Measurements from ENCODE around the gene CCDC192.

The CCDC192 gene

DNA sequence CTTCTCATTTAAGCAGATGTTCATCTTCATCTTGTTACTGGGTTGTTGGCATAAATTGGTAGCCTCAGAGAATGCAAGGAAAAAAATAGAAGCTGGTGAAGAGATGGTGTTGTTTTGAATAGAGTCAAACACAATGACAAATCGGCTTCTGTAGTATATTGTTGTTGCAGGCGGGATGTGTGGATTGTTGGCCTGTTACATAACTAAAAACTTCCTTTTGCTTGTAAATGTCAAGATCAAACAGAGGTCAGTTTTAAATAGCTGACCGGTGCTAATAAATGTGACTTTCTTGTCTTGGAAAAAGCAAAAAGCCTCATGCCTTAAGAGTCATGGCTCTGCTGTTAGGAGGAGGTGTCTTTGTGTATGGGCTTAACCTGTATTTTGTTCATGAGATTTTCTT, 59.2 kb downstream of the CCDC192 start:
- Histone ChIP-seq H3K36me3 (ENCODE audit: control insufficient read depth in 2 of 2, insufficient read depth in 1 of 2, low read length in 2 of 2) (no peaks in the 10 kb centered on the region), H3K27ac (ENCODE audit: extremely low read depth, low read depth, low read length) (no peak overlapping the region), H3K4me3 (ENCODE audit: low read depth, low read length) (no peak overlapping the region), H3K4me1 (ENCODE audit: control insufficient read depth, insufficient read depth, low read length) (no peaks in the 10 kb centered on the region), H3K9me3 (ENCODE audit: control insufficient read depth, insufficient read depth, low read depth, low read length) (no peaks in the 10 kb centered on the region)
- ChIA-PET CTCF (no interaction called here), POLR2A (no interaction called here)
- TF ChIP-seq ZNF600 (tag by site-specific recombination; IDR thresholded peaks at IDR 0.05), result no peak
- TF ChIP-seq ZNF311 (tag by site-specific recombination; IDR thresholded peaks at IDR 0.05; ENCODE audit: borderline replicate concordance), result no peak
- TF ChIP-seq BCL11B (tag by site-specific recombination; IDR thresholded peaks at IDR 0.05; ENCODE audit: low read depth), result no peak
- TF ChIP-seq, protein P1, sequence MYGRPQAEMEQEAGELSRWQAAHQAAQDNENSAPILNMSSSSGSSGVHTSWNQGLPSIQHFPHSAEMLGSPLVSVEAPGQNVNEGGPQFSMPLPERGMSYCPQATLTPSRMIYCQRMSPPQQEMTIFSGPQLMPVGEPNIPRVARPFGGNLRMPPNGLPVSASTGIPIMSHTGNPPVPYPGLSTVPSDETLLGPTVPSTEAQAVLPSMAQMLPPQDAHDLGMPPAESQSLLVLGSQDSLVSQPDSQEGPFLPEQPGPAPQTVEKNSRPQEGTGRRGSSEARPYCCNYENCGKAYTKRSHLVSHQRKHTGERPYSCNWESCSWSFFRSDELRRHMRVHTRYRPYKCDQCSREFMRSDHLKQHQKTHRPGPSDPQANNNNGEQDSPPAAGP (tag by site-specific recombination; IDR thresholded peaks at IDR 0.05), result no peak
- TF ChIP-seq, protein P2, sequence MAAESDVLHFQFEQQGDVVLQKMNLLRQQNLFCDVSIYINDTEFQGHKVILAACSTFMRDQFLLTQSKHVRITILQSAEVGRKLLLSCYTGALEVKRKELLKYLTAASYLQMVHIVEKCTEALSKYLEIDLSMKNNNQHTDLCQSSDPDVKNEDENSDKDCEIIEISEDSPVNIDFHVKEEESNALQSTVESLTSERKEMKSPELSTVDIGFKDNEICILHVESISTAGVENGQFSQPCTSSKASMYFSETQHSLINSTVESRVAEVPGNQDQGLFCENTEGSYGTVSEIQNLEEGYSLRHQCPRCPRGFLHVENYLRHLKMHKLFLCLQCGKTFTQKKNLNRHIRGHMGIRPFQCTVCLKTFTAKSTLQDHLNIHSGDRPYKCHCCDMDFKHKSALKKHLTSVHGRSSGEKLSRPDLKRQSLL (tag by site-specific recombination; IDR thresholded peaks at IDR 0.05), result no peak

DNA sequence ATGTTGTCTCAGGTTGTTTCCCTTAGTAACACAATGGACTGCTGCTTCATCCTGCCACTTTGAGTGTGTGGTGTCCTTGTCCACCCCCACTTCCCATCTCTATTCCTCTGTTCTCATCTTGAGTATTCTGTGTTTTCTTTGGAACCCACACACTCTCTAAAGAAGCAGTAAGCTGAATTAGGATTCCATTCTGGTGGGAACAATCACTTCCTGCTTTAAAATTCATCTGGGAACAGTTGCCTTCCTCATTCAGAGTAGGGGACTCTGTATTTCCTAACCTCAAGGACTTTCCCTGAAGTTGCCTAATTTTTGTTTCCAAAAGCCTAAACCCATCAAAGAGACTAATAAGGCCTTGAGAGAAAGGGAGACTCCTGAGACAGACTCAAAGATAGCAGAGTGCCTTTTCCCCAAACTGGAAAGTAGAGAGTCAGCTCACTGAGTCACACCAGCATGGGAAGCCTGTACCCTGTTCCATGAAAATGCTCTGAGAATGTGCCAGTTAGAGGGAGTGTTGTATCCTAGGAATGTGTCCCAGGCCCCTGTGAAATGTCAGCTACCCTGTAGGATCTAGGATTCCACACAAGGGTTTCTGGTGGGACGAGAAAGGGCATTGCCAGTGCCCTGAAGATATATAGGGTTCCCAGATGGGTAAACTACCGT, 63.6 kb downstream of the CCDC192 start:
- Histone ChIP-seq H3K27ac (ENCODE audit: extremely low read depth, low read depth, low read length) (no peak overlapping the region), H3K36me3 (ENCODE audit: control insufficient read depth in 2 of 2, insufficient read depth in 1 of 2, low read length in 2 of 2) (no peaks in the 10 kb centered on the region), H3K9me3 (ENCODE audit: control insufficient read depth, insufficient read depth, low read depth, low read length) (no peaks in the 10 kb centered on the region), H3K4me3 (ENCODE audit: low read depth, low read length) (no peak overlapping the region), H3K4me1 (ENCODE audit: control insufficient read depth, insufficient read depth, low read length) (no peaks in the 10 kb centered on the region)
- ChIA-PET CTCF (no interaction called here), POLR2A (no interaction called here)
- no peak for TF ChIP-seq PRDM1 (tag by site-specific recombination; IDR thresholded peaks at IDR 0.05)

DNA sequence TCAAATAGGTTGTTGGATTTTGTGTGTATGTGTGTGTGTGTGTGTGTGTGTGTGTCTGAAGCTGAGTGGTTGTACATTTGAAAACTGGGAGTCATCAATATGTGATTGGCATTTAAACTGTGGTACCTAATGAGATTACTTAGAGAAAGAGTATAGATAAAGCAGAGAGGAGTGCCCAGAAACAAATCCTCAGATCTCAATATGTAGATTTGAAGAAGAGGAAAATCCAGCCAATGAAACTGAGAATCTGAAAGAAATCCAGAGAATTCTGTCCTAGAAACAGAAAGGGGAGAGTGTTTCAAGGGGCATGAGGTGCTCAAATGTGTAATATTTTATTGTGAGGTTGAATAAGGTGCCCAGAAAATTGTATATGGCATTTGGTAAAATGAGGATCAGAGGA, 66.2 kb downstream of the CCDC192 start:
- Histone ChIP-seq H3K4me3 (ENCODE audit: low read depth, low read length) (no peak overlapping the region), H3K36me3 (ENCODE audit: control insufficient read depth in 2 of 2, insufficient read depth in 1 of 2, low read length in 2 of 2) (no peaks in the 10 kb centered on the region), H3K4me1 (ENCODE audit: control insufficient read depth, insufficient read depth, low read length) (no peaks in the 10 kb centered on the region), H3K9me3 (ENCODE audit: control insufficient read depth, insufficient read depth, low read depth, low read length) (no peaks in the 10 kb centered on the region), H3K27ac (ENCODE audit: extremely low read depth, low read depth, low read length) (no peak overlapping the region)
- CTCF ChIA-PET, result no interaction called here
- POLR2A ChIA-PET, result no interaction called here
- TF ChIP-seq, protein P3, sequence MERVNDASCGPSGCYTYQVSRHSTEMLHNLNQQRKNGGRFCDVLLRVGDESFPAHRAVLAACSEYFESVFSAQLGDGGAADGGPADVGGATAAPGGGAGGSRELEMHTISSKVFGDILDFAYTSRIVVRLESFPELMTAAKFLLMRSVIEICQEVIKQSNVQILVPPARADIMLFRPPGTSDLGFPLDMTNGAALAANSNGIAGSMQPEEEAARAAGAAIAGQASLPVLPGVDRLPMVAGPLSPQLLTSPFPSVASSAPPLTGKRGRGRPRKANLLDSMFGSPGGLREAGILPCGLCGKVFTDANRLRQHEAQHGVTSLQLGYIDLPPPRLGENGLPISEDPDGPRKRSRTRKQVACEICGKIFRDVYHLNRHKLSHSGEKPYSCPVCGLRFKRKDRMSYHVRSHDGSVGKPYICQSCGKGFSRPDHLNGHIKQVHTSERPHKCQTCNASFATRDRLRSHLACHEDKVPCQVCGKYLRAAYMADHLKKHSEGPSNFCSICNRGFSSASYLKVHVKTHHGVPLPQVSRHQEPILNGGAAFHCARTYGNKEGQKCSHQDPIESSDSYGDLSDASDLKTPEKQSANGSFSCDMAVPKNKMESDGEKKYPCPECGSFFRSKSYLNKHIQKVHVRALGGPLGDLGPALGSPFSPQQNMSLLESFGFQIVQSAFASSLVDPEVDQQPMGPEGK (tag by site-specific recombination; IDR thresholded peaks at IDR 0.05), result no peak
- TF ChIP-seq BCL11B (tag by site-specific recombination; IDR thresholded peaks at IDR 0.05; ENCODE audit: low read depth), result no peak
- no peak for TF ChIP-seq ZNF843 (tag by site-specific recombination; IDR thresholded peaks at IDR 0.05)
- TF ChIP-seq ZNF585B (tag by site-specific recombination; IDR thresholded peaks at IDR 0.05), result no peak
- TF ChIP-seq, protein P4, sequence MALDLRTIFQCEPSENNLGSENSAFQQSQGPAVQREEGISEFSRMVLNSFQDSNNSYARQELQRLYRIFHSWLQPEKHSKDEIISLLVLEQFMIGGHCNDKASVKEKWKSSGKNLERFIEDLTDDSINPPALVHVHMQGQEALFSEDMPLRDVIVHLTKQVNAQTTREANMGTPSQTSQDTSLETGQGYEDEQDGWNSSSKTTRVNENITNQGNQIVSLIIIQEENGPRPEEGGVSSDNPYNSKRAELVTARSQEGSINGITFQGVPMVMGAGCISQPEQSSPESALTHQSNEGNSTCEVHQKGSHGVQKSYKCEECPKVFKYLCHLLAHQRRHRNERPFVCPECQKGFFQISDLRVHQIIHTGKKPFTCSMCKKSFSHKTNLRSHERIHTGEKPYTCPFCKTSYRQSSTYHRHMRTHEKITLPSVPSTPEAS (tag by site-specific recombination; IDR thresholded peaks at IDR 0.05), result no peak
- TF ChIP-seq, protein P5, sequence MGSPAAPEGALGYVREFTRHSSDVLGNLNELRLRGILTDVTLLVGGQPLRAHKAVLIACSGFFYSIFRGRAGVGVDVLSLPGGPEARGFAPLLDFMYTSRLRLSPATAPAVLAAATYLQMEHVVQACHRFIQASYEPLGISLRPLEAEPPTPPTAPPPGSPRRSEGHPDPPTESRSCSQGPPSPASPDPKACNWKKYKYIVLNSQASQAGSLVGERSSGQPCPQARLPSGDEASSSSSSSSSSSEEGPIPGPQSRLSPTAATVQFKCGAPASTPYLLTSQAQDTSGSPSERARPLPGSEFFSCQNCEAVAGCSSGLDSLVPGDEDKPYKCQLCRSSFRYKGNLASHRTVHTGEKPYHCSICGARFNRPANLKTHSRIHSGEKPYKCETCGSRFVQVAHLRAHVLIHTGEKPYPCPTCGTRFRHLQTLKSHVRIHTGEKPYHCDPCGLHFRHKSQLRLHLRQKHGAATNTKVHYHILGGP (tag by site-specific recombination; IDR thresholded peaks at IDR 0.05), result no peak
- TF ChIP-seq ZNF596 (tag by site-specific recombination; IDR thresholded peaks at IDR 0.05), result no peak
- TF ChIP-seq ZNF302 (tag by site-specific recombination; IDR thresholded peaks at IDR 0.05; ENCODE audit: low read depth), result no peak
- TF ChIP-seq ZNF549 (tag by site-specific recombination; IDR thresholded peaks at IDR 0.05), result no peak
- TF ChIP-seq ZNF670 (tag by site-specific recombination; IDR thresholded peaks at IDR 0.05; ENCODE audit: low read depth), result no peak
- TF ChIP-seq ZNF747 (tag by site-specific recombination; IDR thresholded peaks at IDR 0.05), result no peak
